K562 (cell line): ENCODE data around the gene GPRC5A. TPM values are rescaled to one million over a fixed set of nuclear protein-coding genes. Genes with fewer than 3 reads are reported as not detected.

Source experiments
- ATAC-seq: fragments of 200-7000 bp; cut with Tn5 transposase; 3 replicates; pipeline ENCODE4 v1.9.1; 2020; ENCODE audit warnings: moderate library complexity
- BruUV-seq: library from RNA; stranded (reverse); fragments of 400-500 nt; replicated peaks from 2 replicates; lab custom pipeline; 2021; lab: Mats Ljungman, UMichigan
- CTCF ChIA-PET: fragments of 300-600 bp; formaldehyde crosslinking; extraction: SDS; loops from one replicate; lab custom pipeline; 2021; ENCODE audit warnings: low intra/inter-chr PET ratio; lab: Yijun Ruan, JAX
- POLR2A ChIA-PET: fragments of 300-600, 350-650 bp; sonication (Branson Sonifier 250); formaldehyde crosslinking; extraction: SDS; loops from one replicate; lab custom pipeline; 2021; ENCODE audit warnings: antibody characterized with exemption, inconsistent platforms; lab: Yijun Ruan, JAX
- DNase-seq, 4 experiments: peaks; one replicate each; pipeline versions ENCODE4 v3.0.0 to v3.0.0-alpha.2; 2011 to 2018; ENCODE audit warnings: low spot score in 3 of 4, mixed read lengths in 3 of 4; ENCODE audit errors: extremely low read depth in 1 of 4
- FAIRE-seq: peaks from 2 replicates; lab custom pipeline; 2011; peaks lifted over from hg19 to GRCh38; lab: Jason Lieb, UNC
- H2AFZ ChIP-seq: 2 replicates; pipeline ENCODE4 v1.6.0; 2011; ENCODE audit warnings: low read depth, low read length, control low read depth, inconsistent platforms
- H3K27ac ChIP-seq: fragments of 200-600 bp; 3 replicates; pipeline ENCODE4 v1.8.0; 2011; ENCODE audit warnings: low read depth, mild to moderate bottlenecking, control low read depth, inconsistent platforms, low read length, moderate library complexity, mixed read lengths; ENCODE audit errors: extremely low read depth
- H3K27me3 ChIP-seq, 2 experiments: fragments of 300-600 bp in 1 of 2; 2 replicates in 1 of 2; 3 replicates in 1 of 2; pipeline versions ENCODE4 v1.6.0 to v1.8.0; 2011; ENCODE audit warnings: inconsistent platforms in 2 of 2, low read length in 2 of 2, mild to moderate bottlenecking in 1 of 2, mixed read lengths in 1 of 2, moderate library complexity in 1 of 2; ENCODE audit not compliant: control insufficient read depth in 2 of 2, insufficient read depth in 2 of 2
- H3K36me3 ChIP-seq: fragments of 300-600 bp; 3 replicates; pipeline ENCODE4 v1.8.0; 2011; ENCODE audit warnings: mild to moderate bottlenecking, low read length, inconsistent platforms; ENCODE audit not compliant: control insufficient read depth, insufficient read depth
- H3K4me1 ChIP-seq, 2 experiments: fragments of 200-600 bp in 1 of 2; replicated peaks in 1 of 2; 2 replicates in 1 of 2; 3 replicates in 1 of 2; pipeline versions ENCODE4 v1.5.1 to v1.8.0; 2011; ENCODE audit warnings: inconsistent platforms in 2 of 2, low read length in 2 of 2, mild to moderate bottlenecking in 1 of 2, mixed read lengths in 1 of 2, moderate library complexity in 1 of 2; ENCODE audit not compliant: control insufficient read depth in 2 of 2, insufficient read depth in 2 of 2
- H3K4me2 ChIP-seq: 2 replicates; pipeline ENCODE4 v1.6.1; 2011; ENCODE audit warnings: low read length, control low read depth, inconsistent platforms, mixed read lengths; ENCODE audit not compliant: insufficient read depth
- H3K4me3 ChIP-seq: fragments of 200-600 bp; sonication (generic), shearing (Covaris generic); 2 replicates; pipeline ENCODE4 v1.5.1; 2016; ENCODE audit warnings: control low read depth, inconsistent platforms
- H3K79me2 ChIP-seq: fragments of 200-600 bp; 3 replicates; pipeline ENCODE4 v1.8.0; 2011; ENCODE audit warnings: low read length, inconsistent platforms; ENCODE audit not compliant: control insufficient read depth, insufficient read depth
- H3K9ac ChIP-seq, 2 experiments: 2 replicates each; pipeline versions ENCODE4 v1.6.0 to v1.6.1; 2011; ENCODE audit warnings: low read depth in 2 of 2, low read length in 2 of 2, control low read depth in 1 of 2, inconsistent platforms in 1 of 2, mild to moderate bottlenecking in 1 of 2, mixed read lengths in 1 of 2; ENCODE audit not compliant: insufficient read depth in 1 of 2
- H3K9me1 ChIP-seq: one replicate; pipeline ENCODE4 v1.6.0; 2011; ENCODE audit warnings: inconsistent platforms, mild to moderate bottlenecking, low read length, moderate library complexity; ENCODE audit not compliant: control insufficient read depth, insufficient read depth
- H3K9me3 ChIP-seq: replicated peaks from 2 replicates; pipeline ENCODE4 v1.5.1; 2011; ENCODE audit warnings: low read depth, low read length, inconsistent platforms; ENCODE audit not compliant: control insufficient read depth, insufficient read depth
- H4K20me1 ChIP-seq: replicated peaks from 2 replicates; pipeline ENCODE4 v1.6.1; 2011; ENCODE audit warnings: low read length, inconsistent platforms, mixed read lengths; ENCODE audit not compliant: control insufficient read depth, insufficient read depth
- ARNT ChIP-seq, 2 experiments: fragments of 450-650 bp; IDR thresholded peaks; 2 replicates each; pipeline ENCODE4 v1.6.1; 2016; ENCODE audit warnings: mild to moderate bottlenecking in 1 of 2
- CREB1 ChIP-seq, 2 experiments: sonication (generic) in 1 of 2; formaldehyde crosslinking in 1 of 2; IDR thresholded peaks; 2 replicates each; pipeline versions ENCODE4 v1.6.1 to v1.8.0; 2012 to 2022; ENCODE audit warnings: inconsistent platforms in 1 of 2, mild to moderate bottlenecking in 1 of 2, missing genetic modification reagents in 1 of 2, moderate library complexity in 1 of 2
- CXXC5 ChIP-seq: fragments of 250-450 bp; sonication (Bioruptor Pico); IDR thresholded peaks from 2 replicates; pipeline ENCODE4 v1.8.0; 2022; ENCODE audit warnings: inconsistent platforms, mild to moderate bottlenecking, moderate library complexity
- HMG20B ChIP-seq: fragments of 250-450 bp; sonication (Bioruptor Pico); IDR thresholded peaks from 2 replicates; pipeline ENCODE4 v1.5.0; 2021; ENCODE audit warnings: mild to moderate bottlenecking
- IRF9 ChIP-seq: fragments of 450-650 bp; IDR thresholded peaks from 2 replicates; pipeline ENCODE4 v1.6.1; 2016; ENCODE audit warnings: missing biosample characterization, missing genetic modification characterization
- KDM2B ChIP-seq: fragments of 250-450 bp; sonication (Bioruptor Pico); IDR thresholded peaks from 2 replicates; pipeline ENCODE4 v1.8.0; 2021; ENCODE audit warnings: mild to moderate bottlenecking, moderate library complexity
- NELFE ChIP-seq: IDR thresholded peaks from 2 replicates; pipeline ENCODE4 v1.6.1; 2011; ENCODE audit warnings: mild to moderate bottlenecking; ENCODE audit not compliant: insufficient read depth, insufficient read length
- PURB ChIP-seq: sonication (generic); formaldehyde crosslinking; IDR thresholded peaks from 2 replicates; pipeline ENCODE4 v1.9.0; 2021; ENCODE audit warnings: low read depth, mild to moderate bottlenecking, missing genetic modification reagents
- SMARCB1 ChIP-seq: IDR thresholded peaks from 2 replicates; pipeline ENCODE4 v1.6.1; 2011; ENCODE audit warnings: improper control_type of control experiment, low read depth; ENCODE audit not compliant: insufficient read length
- SRSF3 ChIP-seq: fragments of 200-400 bp; formaldehyde crosslinking; IDR thresholded peaks from 2 replicates; pipeline ENCODE4 v1.6.1; 2016; ENCODE audit warnings: mild to moderate bottlenecking, low read length, moderate library complexity; ENCODE audit not compliant: insufficient read depth
- TAL1 ChIP-seq: fragments of 450-650 bp; IDR thresholded peaks from 2 replicates; pipeline ENCODE4 v1.6.1; 2016; ENCODE audit warnings: mild to moderate bottlenecking
- U2AF2 ChIP-seq: fragments of 200-400 bp; formaldehyde crosslinking; optimal IDR thresholded peaks from 2 replicates; pipeline ENCODE3; 2017; ENCODE audit warnings: low read depth, mild to moderate bottlenecking, low read length
- XRCC5 ChIP-seq: fragments of 200-400 bp; formaldehyde crosslinking; IDR thresholded peaks from 2 replicates; pipeline ENCODE4 v1.6.1; 2017; ENCODE audit warnings: low read depth, mild to moderate bottlenecking, low read length
- ZNF134 ChIP-seq: fragments of 250-450 bp; sonication (Bioruptor Pico); conservative IDR thresholded peaks from 2 replicates; pipeline ENCODE4 v1.4.0; 2020
- ZNF644 ChIP-seq: fragments of 200-800 bp; sonication (Bioruptor generic); IDR thresholded peaks from 2 replicates; pipeline ENCODE4 v1.6.1; 2016; ENCODE audit warnings: low read depth, missing genetic modification characterization, missing compliant biosample characterization
- WGBS: fragments of 100-300 bp; shearing (Covaris generic); methylation state at CpG from one replicate; pipeline ENCODE4 v1.1.6; 2016; ENCODE audit warnings: low coverage, mixed read lengths; ENCODE audit not compliant: insufficient coverage; ENCODE audit errors: missing lambda C conversion rate; 5-methylcytosine and 5-hydroxymethylcytosine counted together
- in situ Hi-C: fragments of 300-500 bp; cut with MboI; formaldehyde crosslinking; loops from 4 replicates; pipeline ENCODE4 v1.15.0; 2018; ENCODE audit warnings: inconsistent platforms, mixed read lengths
- intact Hi-C: fragments of 100-400 bp; cut with micrococcal nuclease; formaldehyde crosslinking; loops from 2 replicates; pipeline ENCODE4 v1.14.2; 2022
- polyA plus RNA-seq, 8 experiments: library from polyadenylated mRNA; depleted of rRNA in 4 of 8; stranded (reverse) in 5 of 8; unstranded in 3 of 8; fragments of >200 nt; fragmentation: Nextera tagmentation in 2 of 8; fragmentation: Illumina TruSeq in 1 of 8; extraction: Ambion mirVana in 2 of 8; extraction: Trizol in 1 of 8; gene quantifications; 2 replicates each; pipeline versions ENCODE4 v1.2.1 to v1.2.3, GENCODE V29; 2011 to 2014; ENCODE audit warnings: inconsistent platforms in 1 of 8, missing spikeins in 1 of 8
- total RNA-seq, 7 experiments: library from RNA; depleted of rRNA in 6 of 7; stranded (reverse); fragments of >200 nt in 6 of 7; fragmentation: Illumina TruSeq in 2 of 7; extraction: Trizol in 2 of 7; gene quantifications; 2 replicates each; pipeline versions ENCODE4 v1.2.1 to v1.2.3, GENCODE V29; 2011 to 2021; ENCODE audit warnings: low replicate concordance in 1 of 7

The GPRC5A gene
- total and polyA plus RNA-seq, 9 of the 15 experiments (the other 6 are each of a cell fraction or from before 2014, with no cell fraction given) = 0.01 to 0.64 (median 0.08) TPM; not detected in 6

GRCh38 chr12:12909995-12910420 lies 18.6 kb downstream of the GPRC5A start (continued):
- no peak for TF ChIP-seq XRCC5
- TF ChIP-seq ARNT (IDR thresholded peaks at IDR 0.05) = no peak
- TF ChIP-seq U2AF2 = no peak
- TF ChIP-seq PURB (CRISPR knock-in tag) = no peak
- no peak for TF ChIP-seq SRSF3
- TF ChIP-seq CXXC5 (CRISPR knock-in tag) = no peak
- TF ChIP-seq ZNF644 (tag) = 0 out of 2 replicates have a peak, but pooled peaks have one; percentile 27
- no peak for TF ChIP-seq HMG20B (CRISPR knock-in tag)
- TF ChIP-seq TAL1 = peak; percentile 49

GRCh38 chr12:12912711-12913110 lies 21.3 kb downstream of the GPRC5A start:
- POLR2A ChIA-PET = no interaction called here
- no peaks in the 10 kb centered on the region for H3K9me1 ChIP-seq
- H3K9me3 ChIP-seq = no peaks in the 10 kb centered on the region
- H3K4me3 ChIP-seq = no peak overlapping the region
- no TSS peak for BruUV-seq
- FAIRE-seq (no peak), DNase-seq (no peak), ATAC-seq (no peak)
- no peak overlapping the region for H3K27ac ChIP-seq
- CTCF ChIA-PET = no interaction called here
- H3K36me3 ChIP-seq = no peaks in the 10 kb centered on the region
- H3K27me3 ChIP-seq = peaks cover 3 to 19% of the 10 kb centered on the region in 2 experiments; a peak in 3 of 5 replicates
- WGBS = 29% methylated on average over 4 of the region's 5 CpGs
- no peak overlapping the region for H3K4me2 ChIP-seq
- in situ Hi-C loops (loop anchor here (5.0 kb wide), 1 partner anchor 70 kb away; no protein-coding TSS in a partner anchor), intact Hi-C loops (loop anchor here (5.0 to 10.0 kb wide), 2 partner anchors 125 to 182 kb away; partner anchors contain the start of gene APOLD1)
- TF ChIP-seq SMARCB1 (no peak), IRF9 (tag) (no peak), KDM2B (CRISPR knock-in tag) (no peak), NELFE (no peak), CREB1 (IDR thresholded peaks at IDR 0.05) (no peak), CREB1 (CRISPR knock-in tag; IDR thresholded peaks at IDR 0.05) (no peak), ZNF134 (CRISPR knock-in tag) (no peak)
- H3K79me2 ChIP-seq = no peaks in the 10 kb centered on the region
- no peaks in the 10 kb centered on the region for H4K20me1 ChIP-seq
- peaks cover 6 to 14% of the 10 kb centered on the region in 2 experiments; a peak in 3 of 5 replicates for H3K4me1 ChIP-seq
- no peak overlapping the region for H3K9ac ChIP-seq
- no peak overlapping the region for H2AFZ ChIP-seq
